K562 (cell line): ENCODE data around the gene KNL1. TPM values are rescaled to one million over a fixed set of nuclear protein-coding genes. Genes with fewer than 3 reads are reported as not detected.
A peak's percentile ranks its signal among the peaks of the same experiment; 100 is the strongest.

ENCODE experiments used
- BCOR ChIP-seq: fragments of 450-650 bp; IDR thresholded peaks from 2 replicates; pipeline ENCODE4 v1.6.1; 2016
- CHAMP1 ChIP-seq: fragments of 450-650 bp; IDR thresholded peaks from 2 replicates; pipeline ENCODE4 v1.6.1; 2016; ENCODE audit warnings: mild to moderate bottlenecking
- FOXM1 ChIP-seq, 2 experiments: fragments of 450-650 bp in 1 of 2; sonication (generic) in 1 of 2; formaldehyde crosslinking in 1 of 2; IDR thresholded peaks; 2 replicates each; pipeline versions ENCODE4 v1.6.1 to v1.9.0; 2017 to 2022; ENCODE audit warnings: low read depth in 2 of 2, mild to moderate bottlenecking in 2 of 2, missing genetic modification reagents in 1 of 2, moderate library complexity in 1 of 2
- IFI16 ChIP-seq: fragments of 250-450 bp; sonication (Bioruptor Pico); IDR thresholded peaks from 2 replicates; pipeline ENCODE4 v2.1.2; 2022; ENCODE audit warnings: mild to moderate bottlenecking, inconsistent platforms
- JUNB ChIP-seq: fragments of 450-650 bp; formaldehyde crosslinking; conservative IDR thresholded peaks from 2 replicates; pipeline ENCODE4 v1.4.0; 2020; ENCODE audit warnings: mild to moderate bottlenecking
- MIER1 ChIP-seq: fragments of 450-650 bp; IDR thresholded peaks from 2 replicates; pipeline ENCODE4 v1.6.1; 2016; ENCODE audit warnings: antibody characterized with exemption, mild to moderate bottlenecking, low read depth
- RBBP5 ChIP-seq: fragments of 200-600 bp; sonication (generic); IDR thresholded peaks from 2 replicates; pipeline ENCODE4 v1.6.1; 2012; ENCODE audit warnings: borderline replicate concordance, mild to moderate bottlenecking, low read length, control low read depth, inconsistent platforms; ENCODE audit not compliant: insufficient read depth, poor library complexity, severe bottlenecking
- SMAD4 ChIP-seq: fragments of 250-450 bp; sonication (Bioruptor Pico); conservative IDR thresholded peaks from 2 replicates; pipeline ENCODE4 v1.8.0; 2021; ENCODE audit warnings: inconsistent platforms, mild to moderate bottlenecking, moderate library complexity
- STAG1 ChIP-seq: sonication (generic); formaldehyde crosslinking; IDR thresholded peaks from 2 replicates; pipeline ENCODE4 v1.5.0; 2020; ENCODE audit warnings: missing genetic modification reagents, borderline replicate concordance
- TAF1 ChIP-seq: IDR thresholded peaks from 2 replicates; pipeline ENCODE4 v1.6.1; 2011; ENCODE audit warnings: mild to moderate bottlenecking, low read length, moderate library complexity; ENCODE audit not compliant: insufficient read depth, control insufficient read depth, severe bottlenecking; ENCODE audit errors: extremely low read depth
- TRIM28 ChIP-seq: fragments of 450-650 bp; IDR thresholded peaks from 2 replicates; pipeline ENCODE4 v1.6.1; 2017
- U2AF1 ChIP-seq: fragments of 200-400 bp; formaldehyde crosslinking; optimal IDR thresholded peaks from 2 replicates; pipeline ENCODE3; 2017; ENCODE audit warnings: mild to moderate bottlenecking, low read depth, low read length, moderate library complexity
- ZNF133 ChIP-seq: fragments of 250-450 bp; sonication (Bioruptor Pico); IDR thresholded peaks from 2 replicates; pipeline ENCODE4 v1.4.0; 2020; ENCODE audit warnings: mild to moderate bottlenecking
- ZNF174 ChIP-seq: fragments of 250-450 bp; sonication (Bioruptor Pico); IDR thresholded peaks from 2 replicates; pipeline ENCODE4 v1.4.0; 2020; ENCODE audit warnings: mild to moderate bottlenecking
- ZNF263 ChIP-seq: sonication (generic); formaldehyde crosslinking; IDR thresholded peaks from 2 replicates; pipeline ENCODE4 v1.8.0; 2022; ENCODE audit warnings: mild to moderate bottlenecking, missing genetic modification reagents, borderline replicate concordance
- ZNF318 ChIP-seq, 2 experiments: fragments of 450-650 bp; IDR thresholded peaks; 2 replicates each; pipeline ENCODE4 v1.6.1; 2016; ENCODE audit warnings: mild to moderate bottlenecking in 2 of 2, borderline replicate concordance in 1 of 2, low read depth in 1 of 2, moderate library complexity in 1 of 2
- ZNF830 ChIP-seq: fragments of 250-450 bp; sonication (Bioruptor Pico); IDR thresholded peaks from 2 replicates; pipeline ENCODE4 v1.5.0; 2021; ENCODE audit warnings: mild to moderate bottlenecking
- polyA plus RNA-seq, 8 experiments: library from polyadenylated mRNA; depleted of rRNA in 4 of 8; stranded (reverse) in 5 of 8; unstranded in 3 of 8; fragments of >200 nt; fragmentation: Nextera tagmentation in 2 of 8; fragmentation: Illumina TruSeq in 1 of 8; extraction: Ambion mirVana in 2 of 8; extraction: Trizol in 1 of 8; gene quantifications; 2 replicates each; pipeline versions ENCODE4 v1.2.1 to v1.2.3, GENCODE V29; 2011 to 2014; ENCODE audit warnings: inconsistent platforms in 1 of 8, missing spikeins in 1 of 8
- total RNA-seq, 7 experiments: library from RNA; depleted of rRNA in 6 of 7; stranded (reverse); fragments of >200 nt in 6 of 7; fragmentation: Illumina TruSeq in 2 of 7; extraction: Trizol in 2 of 7; gene quantifications; 2 replicates each; pipeline versions ENCODE4 v1.2.1 to v1.2.3, GENCODE V29; 2011 to 2021; ENCODE audit warnings: low replicate concordance in 1 of 7

Gene KNL1
- total and polyA plus RNA-seq, 9 of the 15 experiments (the other 6 are each of a cell fraction or from before 2014, with no cell fraction given): 14.5 to 65.4 (median 34.6) TPM

GRCh38 chr15:40558952-40559742, 34.9 kb upstream of the KNL1 start (continued):
- TF ChIP-seq ZNF318 (IDR thresholded peaks at IDR 0.05; ENCODE audit: borderline replicate concordance in 1 of 2, low read depth in 1 of 2) (no peak), JUNB (CRISPR knock-in tag) (no peak), ZNF133 (CRISPR knock-in tag) (no peak), IFI16 (CRISPR knock-in tag) (no peak), SMAD4 (CRISPR knock-in tag) (peak; percentile 63; the same call in 1 of the 2 replicates), STAG1 (CRISPR knock-in tag) (no peak), RBBP5 (no peak), FOXM1 (IDR thresholded peaks at IDR 0.05; ENCODE audit: low read depth) (peak; percentile 95), FOXM1 (CRISPR knock-in tag; IDR thresholded peaks at IDR 0.05; ENCODE audit: low read depth) (no peak), MIER1 (0 out of 2 replicates have a peak, but pooled peaks have one; percentile 52), ZNF263 (CRISPR knock-in tag) (no peak), BCOR (peak; percentile 58), TRIM28 (no peak), U2AF1 (no peak), ZNF830 (CRISPR knock-in tag) (no peak), TAF1 (no peak), ZNF174 (CRISPR knock-in tag) (no peak), CHAMP1 (peak; percentile 90)
